Measurements from ENCODE around the gene RASSF10.

- TF ChIP-seq CTCF (optimal IDR thresholded peaks at IDR 0.05 in 1 of 3, IDR thresholded peaks at IDR 0.05 in 1 of 3, conservative IDR thresholded peaks at IDR 0.05 in 1 of 3; ENCODE audit: extremely low read depth in 1 of 3, insufficient read depth in 2 of 3, low read length in 3 of 3) (no peak), EZH2 (IDR thresholded peaks at IDR 0.05; ENCODE audit: low read length) (no peak)
These were observed 30.0 kb downstream of the RASSF10 start for GRCh38 chr11:13039126-13039525.

Data from keratinocyte (primary cell).